IPS-18c (cell line): ENCODE results near the gene FAF1.

Source experiments
- H3K4me3 ChIP-seq: 2 replicates; pipeline ENCODE4 v1.7.0; 2013; ENCODE audit warnings: low read depth, mild to moderate bottlenecking, low read length, moderate library complexity; ENCODE audit not compliant: insufficient read depth
- H3K9me3 ChIP-seq: one replicate; pipeline ENCODE4 v1.6.1; 2013; ENCODE audit warnings: mild to moderate bottlenecking, low read length, moderate library complexity; ENCODE audit not compliant: control insufficient read depth, insufficient read depth

Gene FAF1

DNA sequence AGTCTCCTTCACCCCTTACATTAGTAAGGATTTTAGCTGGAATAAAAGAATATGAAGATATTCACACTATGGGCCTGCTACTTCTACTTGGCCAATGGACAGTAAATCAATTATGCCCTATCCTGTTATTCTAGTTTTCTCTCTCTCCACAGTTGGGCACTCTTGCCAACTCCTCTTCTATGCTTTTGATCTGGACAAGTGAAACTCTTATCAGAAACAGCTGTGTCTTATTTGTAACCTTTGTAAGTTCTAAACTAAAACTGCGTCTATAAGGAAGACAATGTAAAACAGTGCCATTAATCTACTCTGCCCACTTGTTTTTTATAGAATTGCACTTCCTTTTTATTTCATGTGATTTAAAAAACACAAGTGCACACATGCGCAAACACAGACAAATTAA lies 292.8 kb downstream of the FAF1 start:
- Histone ChIP-seq H3K9me3 (no peaks in the 10 kb centered on the region), H3K4me3 (no peak overlapping the region)

DNA sequence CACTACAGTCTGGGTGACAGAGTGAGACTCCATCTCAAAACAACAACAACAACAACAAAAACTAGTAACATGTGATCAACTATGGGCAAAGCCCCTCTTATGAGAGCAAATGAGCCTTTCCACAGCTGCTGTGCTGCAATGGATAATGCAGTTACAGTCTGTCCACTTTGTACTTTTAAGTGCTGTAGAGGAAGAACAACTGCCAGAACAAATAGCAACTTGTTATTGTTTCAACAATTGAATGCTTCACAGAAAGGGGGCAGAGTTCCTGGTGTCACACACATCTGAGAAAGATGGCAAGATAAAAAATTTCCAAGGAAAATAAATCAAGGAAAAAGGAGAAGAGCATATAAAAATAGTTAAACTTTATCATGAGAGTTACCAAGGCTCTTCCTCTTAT lies 293.2 kb downstream of the FAF1 start:
- H3K4me3 ChIP-seq: no peak overlapping the region
- no peaks in the 10 kb centered on the region for H3K9me3 ChIP-seq

DNA sequence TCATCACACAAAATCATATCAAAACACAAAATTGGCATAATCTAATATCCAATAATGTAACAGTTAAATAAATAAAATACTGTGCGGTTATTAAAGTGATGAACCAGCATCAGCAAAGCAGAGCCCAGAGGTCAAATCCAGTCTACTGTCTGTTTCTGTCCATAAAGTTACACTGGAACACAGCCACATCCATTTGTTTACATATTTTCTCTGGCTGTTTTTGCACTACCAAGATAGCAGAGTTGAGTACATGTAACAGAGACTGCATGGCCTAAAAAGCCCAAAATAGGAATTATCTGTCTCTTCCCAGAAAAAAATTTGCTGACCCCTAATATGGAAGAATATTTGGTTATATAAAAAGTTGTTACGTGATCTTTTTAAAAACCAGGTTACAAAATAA lies 294.7 kb downstream of the FAF1 start:
- H3K9me3 ChIP-seq: no peaks in the 10 kb centered on the region
- H3K4me3 ChIP-seq: no peak overlapping the region

DNA sequence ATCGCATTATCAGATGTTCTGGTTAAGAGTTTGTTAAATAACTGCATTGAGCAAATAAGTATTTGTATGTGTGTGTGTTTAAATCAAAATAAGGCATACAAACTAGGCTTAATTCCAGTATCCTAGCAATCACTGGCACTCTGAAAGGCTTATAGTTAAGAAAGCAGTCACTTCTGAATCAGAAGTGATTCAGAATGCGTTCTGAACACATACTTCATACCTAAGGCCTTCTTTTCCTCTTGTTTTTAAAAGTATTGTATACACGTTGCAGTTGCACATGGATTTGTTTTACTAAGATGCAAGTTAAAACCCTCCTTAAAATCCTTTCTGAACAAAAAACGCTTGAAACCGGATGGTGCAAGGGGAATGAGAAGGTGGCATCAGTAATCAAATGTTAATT lies 298.4 kb downstream of the FAF1 start:
- Histone ChIP-seq H3K9me3 (no peaks in the 10 kb centered on the region), H3K4me3 (no peak overlapping the region)

DNA sequence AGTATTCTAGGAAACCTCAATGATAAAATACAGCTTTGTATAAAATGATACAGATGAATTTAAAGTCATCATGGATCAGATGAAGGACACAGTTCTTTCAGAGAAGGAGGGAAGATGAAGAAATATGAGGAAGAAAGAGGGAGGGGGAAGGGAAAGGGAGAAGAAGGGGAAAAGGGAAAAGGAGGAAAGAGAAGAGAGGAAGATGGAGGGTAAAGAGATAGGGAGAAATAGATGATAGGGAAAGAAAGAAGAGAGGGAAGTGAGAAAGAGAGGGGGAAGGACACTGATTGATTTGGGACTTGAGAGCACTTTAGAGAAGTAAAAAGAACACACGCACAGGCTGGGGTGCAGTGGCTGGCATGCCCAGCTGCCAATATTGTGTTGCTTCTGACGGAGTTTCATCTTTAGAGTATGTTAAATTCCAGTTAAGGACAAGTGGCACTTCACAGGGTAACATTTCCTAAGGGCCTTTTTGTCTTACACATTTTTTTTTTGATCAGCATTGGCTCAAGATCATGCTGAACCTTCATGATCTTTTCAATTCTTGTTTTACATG lies 300.9 kb downstream of the FAF1 start:
- H3K4me3 ChIP-seq: no peak overlapping the region
- H3K9me3 ChIP-seq: no peaks in the 10 kb centered on the region

DNA sequence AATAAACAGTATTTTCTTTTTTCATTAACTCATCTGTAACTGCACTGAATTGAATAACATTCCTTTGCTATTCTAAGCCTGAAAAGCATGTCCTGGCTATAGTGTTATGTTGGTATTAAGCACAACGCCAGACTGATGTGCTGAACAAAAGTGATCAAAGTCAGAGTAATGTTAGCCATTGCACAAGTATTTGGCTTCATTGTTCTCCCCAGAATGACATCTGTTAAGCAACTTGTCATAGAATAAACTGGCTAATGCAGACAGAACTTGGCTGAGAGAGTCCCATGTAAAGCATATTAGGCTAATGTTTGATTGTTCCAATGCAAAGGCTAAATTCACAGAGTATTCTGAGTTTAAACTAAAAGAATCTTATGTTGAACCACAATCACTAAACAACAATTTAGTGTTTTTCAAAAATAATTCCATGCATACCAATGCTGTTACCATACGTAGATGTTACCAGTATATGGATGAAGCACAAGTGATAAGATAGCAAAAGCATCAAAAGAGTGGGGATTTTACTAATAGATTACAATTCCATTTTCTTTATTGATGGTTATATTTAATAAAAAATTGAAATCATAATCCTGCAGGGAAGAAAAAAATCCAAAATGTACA lies 301.5 kb downstream of the FAF1 start:
- Histone ChIP-seq H3K9me3 (no peaks in the 10 kb centered on the region), H3K4me3 (no peak overlapping the region)

DNA sequence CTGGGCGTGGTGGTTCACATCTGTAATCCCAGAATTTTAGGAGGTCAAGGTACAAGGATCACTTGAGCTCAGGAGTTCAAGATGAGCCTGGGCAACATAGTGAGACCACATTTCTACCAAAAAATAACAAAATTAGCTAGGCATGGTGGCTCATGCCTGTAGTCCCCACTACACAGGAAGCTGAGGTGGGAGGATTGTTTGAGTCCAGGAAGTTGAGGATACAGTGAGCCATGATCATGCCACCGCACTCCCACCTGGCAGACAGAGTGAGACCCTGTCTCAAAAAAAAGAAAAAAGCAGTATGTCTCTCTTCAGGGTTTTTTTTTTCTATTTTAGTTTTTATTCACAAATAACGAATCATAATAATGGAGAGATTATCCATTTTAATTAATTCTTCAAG lies 303.1 kb downstream of the FAF1 start:
- Histone ChIP-seq H3K9me3 (no peaks in the 10 kb centered on the region), H3K4me3 (no peak overlapping the region)

DNA sequence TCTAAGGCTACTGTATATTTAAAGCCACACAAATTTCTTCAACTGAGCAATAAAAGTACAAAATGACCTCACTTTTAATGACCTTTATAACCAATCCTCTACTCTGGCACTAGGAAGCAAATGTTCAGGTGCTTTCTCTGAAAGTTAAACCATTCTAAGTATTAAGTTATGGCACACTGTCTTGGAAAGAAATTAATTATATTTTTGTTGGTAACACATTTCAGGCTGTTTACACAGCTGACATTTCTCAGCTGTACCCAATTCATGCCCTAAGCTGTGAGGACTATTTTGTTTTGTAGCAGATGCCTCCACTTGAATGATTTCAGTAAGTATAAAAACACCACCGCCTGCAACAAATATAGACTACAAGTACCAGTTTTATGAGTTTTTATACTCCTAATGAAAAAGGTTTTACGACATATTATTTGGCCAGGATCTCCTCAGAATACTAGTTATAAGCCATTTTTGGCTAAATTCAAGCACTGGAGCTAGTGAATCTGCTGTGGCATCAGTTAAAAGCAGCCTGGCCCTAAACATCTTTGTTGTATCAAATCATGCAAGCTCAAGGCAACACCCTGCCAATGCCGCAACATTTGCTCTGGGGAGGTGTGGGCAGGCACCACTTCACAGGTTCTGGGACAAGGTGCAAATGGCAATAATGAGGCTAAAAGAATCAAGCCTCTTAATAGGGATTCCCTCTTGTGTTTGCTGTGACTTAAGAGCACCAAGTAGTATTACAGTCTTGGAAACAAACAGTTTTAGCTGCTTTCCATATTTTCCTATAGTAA lies 308.4 kb downstream of the FAF1 start:
- H3K9me3 ChIP-seq: no peaks in the 10 kb centered on the region
- no peak overlapping the region for H3K4me3 ChIP-seq

DNA sequence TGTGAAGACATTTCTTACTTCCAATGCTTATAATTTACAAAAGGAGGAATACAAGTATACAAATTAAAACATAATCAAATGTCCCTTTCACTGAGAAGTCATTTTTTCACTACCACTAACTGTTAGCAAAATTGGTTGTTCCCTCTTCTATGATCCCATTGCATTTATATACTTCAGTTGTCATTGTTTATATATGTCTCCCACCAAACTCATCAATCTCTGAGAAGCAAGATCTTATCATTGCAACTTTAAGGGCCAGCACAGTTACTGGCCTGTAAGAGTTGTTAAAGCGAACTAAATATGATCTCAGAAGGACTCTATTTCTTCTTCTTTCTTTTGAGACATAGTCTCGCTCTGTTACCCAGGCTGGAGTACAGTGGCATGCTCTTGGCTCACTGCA lies 313.5 kb downstream of the FAF1 start:
- H3K9me3 ChIP-seq: no peaks in the 10 kb centered on the region
- H3K4me3 ChIP-seq: no peak overlapping the region

DNA sequence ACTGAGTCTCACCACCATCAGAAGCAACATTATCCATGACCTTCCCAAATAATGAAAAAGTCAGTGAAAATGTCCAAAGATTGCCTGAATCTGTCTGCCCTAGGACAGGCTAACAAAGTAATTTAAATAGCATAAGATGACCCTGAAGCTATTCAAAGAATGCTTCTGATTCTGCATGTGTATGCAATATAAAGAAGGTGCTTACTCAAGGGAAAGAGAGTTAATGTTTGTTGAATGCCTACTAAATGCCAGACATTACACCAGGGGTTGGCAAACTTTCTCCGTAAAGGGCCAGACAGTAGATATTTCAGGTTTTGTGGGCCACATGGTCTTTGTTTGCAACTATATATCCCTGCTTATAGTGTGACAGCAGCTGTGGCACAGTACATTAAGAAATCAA lies 314.9 kb downstream of the FAF1 start:
- H3K9me3 ChIP-seq: no peaks in the 10 kb centered on the region
- H3K4me3 ChIP-seq: no peak overlapping the region

DNA sequence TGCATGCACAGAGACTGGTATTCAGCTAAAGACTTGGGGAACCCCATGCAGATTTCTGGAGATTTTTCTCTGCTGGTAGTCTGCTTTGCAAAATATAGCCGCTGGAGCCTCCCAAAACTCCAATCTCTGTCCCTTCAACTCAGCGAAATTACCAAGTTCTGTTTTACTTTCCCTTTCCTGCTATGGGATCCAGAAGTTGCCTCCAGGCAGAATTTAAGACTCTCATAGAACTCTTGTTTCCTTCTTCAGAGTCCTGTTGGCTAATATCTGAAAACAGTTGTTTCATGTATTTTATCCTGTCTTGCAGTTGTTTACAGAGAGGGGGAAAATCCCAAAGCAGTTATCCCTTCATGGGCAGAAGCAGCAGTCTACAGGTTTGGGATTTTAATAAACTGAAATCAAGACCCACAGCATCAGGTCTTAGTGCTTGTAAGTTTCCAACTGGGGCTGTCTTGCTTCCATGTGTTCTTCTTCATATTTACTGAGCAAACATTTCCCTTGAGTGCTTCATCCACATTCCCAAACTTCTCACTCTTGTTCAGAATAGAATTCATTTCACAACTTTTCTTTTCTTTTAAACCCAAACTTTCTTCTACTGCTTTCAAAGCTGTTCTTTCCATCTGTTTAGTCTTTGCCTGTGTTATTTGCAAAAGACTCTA lies 315.5 kb downstream of the FAF1 start:
- Histone ChIP-seq H3K4me3 (no peak overlapping the region), H3K9me3 (no peaks in the 10 kb centered on the region)

DNA sequence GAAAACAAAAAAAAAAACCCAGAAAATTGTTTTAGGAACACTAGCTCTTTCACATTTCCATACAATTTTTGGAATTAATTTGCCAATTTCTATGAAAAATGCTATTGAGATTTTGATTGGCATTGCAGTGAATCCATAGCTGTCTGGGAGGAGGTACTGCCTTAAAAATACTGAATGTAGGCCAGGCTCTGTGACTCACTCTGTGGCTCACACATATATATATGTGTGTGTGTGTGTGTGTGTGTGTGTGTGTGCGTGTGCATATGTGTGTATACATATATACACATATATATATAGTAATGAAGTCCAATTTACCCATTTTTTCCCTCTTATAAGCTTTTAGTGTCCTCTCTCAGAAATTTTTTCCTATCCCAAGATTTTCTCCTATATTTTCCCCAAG lies 322.6 kb downstream of the FAF1 start:
- no peak overlapping the region for H3K4me3 ChIP-seq

DNA sequence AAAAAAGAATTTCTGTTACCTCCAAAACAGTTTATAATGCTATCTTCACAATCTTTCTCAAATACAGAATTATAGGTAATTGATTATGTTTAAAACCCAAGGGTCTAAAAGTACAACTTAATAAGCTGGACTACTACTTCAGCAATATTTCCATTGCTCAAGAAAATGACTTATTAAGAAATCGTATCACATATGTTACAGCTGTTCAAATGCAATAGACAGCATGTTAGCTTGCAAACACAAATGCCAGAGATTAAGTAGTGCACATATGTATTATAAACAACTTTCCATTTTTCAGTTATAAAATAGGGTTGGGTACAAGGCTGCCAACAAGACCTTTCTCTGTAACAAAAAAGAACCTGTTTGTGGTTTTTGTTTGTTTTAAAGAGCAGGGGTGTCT lies 325.8 kb downstream of the FAF1 start:
- Histone ChIP-seq H3K9me3 (no peaks in the 10 kb centered on the region), H3K4me3 (no peak overlapping the region)

More for the DNA sequence above, 322.6 kb downstream of the FAF1 start:
- H3K9me3 ChIP-seq: no peaks in the 10 kb centered on the region

DNA sequence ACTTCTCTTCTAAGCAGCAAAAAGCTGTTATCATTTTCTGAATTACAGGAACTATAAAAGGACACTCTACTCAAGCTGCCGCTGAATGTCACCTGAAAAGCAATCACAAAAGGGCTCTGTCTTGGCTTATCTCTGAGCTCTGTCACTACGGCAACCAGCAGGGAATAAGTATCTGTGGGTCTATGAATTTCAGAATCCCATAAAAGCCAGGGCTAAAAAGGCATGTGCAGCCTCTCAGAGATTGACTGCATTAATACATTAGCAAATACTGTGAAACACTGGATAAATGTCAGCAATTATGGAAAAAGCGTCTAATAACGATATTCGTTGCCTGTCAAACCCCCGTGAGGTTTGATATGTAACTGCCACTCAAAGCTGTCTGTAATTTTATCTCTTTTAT lies 326.6 kb downstream of the FAF1 start:
- H3K4me3 ChIP-seq: no peak overlapping the region
- H3K9me3 ChIP-seq: no peaks in the 10 kb centered on the region

DNA sequence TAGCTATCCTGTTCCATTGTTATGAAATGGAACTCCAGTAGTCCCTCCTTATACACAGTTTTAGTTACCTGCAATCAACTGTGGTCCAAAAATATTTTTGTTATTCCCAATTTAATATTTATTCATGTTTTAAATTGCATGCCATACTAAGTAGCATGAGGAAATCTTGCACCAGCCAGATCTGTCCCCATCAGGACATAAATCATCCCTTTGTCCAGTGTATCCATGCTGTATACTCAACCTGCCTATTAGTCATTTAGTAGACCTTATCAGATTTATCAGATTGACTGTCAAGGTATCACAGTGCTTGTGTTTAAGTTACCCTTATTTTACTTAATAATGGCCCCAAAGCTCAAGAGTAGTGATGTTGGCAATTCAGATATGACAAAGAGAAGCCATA lies 328.9 kb downstream of the FAF1 start:
- no peak overlapping the region for H3K4me3 ChIP-seq
- no peaks in the 10 kb centered on the region for H3K9me3 ChIP-seq

DNA sequence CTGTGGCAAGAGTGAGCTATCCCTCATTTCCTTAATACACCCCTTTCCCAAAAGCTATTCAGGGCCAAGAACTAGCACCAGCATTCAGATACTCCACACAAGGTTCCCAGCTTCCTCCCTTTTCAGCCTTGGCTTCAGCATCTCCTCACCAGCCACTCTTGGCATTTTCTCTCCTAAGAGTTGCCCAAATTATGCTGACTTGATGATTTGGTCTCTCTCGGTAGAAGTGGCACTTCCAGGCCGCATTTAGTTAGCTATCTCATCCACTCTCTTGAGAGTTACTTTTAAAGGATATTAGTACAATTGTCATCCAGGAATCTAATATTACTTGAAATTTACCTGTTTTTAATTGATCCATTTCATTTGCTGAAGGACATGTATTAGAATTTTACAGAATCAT lies 337.8 kb downstream of the FAF1 start:
- Histone ChIP-seq H3K9me3 (no peaks in the 10 kb centered on the region), H3K4me3 (no peak overlapping the region)

DNA sequence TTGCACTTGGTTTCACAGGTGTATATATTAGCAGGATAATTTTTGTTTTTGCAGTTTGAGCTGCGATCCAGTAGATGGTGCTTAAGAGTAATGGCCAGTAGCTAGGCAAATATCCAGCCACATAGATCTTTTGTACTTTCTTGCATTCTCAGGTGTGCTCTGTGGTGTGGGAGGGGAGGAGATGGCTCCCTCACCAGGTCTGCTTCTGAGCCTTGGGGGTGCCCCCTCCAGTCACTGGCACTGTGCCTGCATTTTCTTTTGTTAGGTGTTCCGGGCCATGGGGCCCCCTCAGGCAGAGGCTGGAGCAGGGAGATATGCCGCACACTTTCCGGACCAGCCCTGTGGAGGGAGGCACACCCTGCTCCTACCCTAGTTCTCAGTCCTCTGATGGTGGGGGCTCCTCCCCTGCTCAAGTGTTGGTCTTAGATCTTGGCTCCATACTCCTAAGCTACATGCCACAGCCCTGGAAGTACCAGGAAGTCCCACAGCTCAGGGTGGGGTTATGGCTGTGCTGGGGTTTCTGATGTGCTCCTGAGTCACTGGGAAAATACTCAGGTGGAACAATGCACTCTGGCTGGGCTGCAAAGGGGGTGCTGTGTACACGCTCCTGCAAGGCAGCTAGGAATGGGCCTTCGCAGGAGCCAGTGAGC lies 339.3 kb downstream of the FAF1 start:
- no peaks in the 10 kb centered on the region for H3K9me3 ChIP-seq

More for the DNA sequence above, 339.3 kb downstream of the FAF1 start:
- no peak overlapping the region for H3K4me3 ChIP-seq
